Transverse colon (tissue), 4 donors: Measurements from ENCODE around the gene MYADM.

Source experiments
- CTCF ChIP-seq, 5 experiments: fragments of 200-600 bp in 3 of 5; fragments of 450-650 bp in 2 of 5; sonication (generic) in 3 of 5; IDR thresholded peaks; 1 replicate in 2 of 5; 2 replicates in 3 of 5; pipeline ENCODE4 v1.5.1; 2016 to 2017; ENCODE audit warnings: antibody characterized with exemption in 5 of 5, inconsistent platforms in 3 of 5, mild to moderate bottlenecking in 2 of 5, moderate library complexity in 1 of 5
- EP300 ChIP-seq: sonication (generic); formaldehyde crosslinking; IDR thresholded peaks from one replicate; pipeline ENCODE4 v1.6.1; 2017; ENCODE audit warnings: antibody characterized with exemption, low read depth
- POLR2A ChIP-seq: fragments of 450-650 bp; IDR thresholded peaks from one replicate; pipeline ENCODE4 v1.6.1; 2016; ENCODE audit warnings: antibody characterized with exemption, mild to moderate bottlenecking, moderate library complexity
- POLR2AphosphoS5 ChIP-seq, 3 donors: sonication (generic); formaldehyde crosslinking; IDR thresholded peaks; one replicate each; pipeline ENCODE4 v1.6.1; 2016; ENCODE audit warnings: antibody characterized with exemption in 3 of 3

- TF ChIP-seq POLR2A: no peak
- TF ChIP-seq CTCF (IDR thresholded peaks at IDR 0.05): no peak
- no peak for TF ChIP-seq EP300
- no peak for TF ChIP-seq POLR2AphosphoS5 (IDR thresholded peaks at IDR 0.05)
Measured at GRCh38 chr19:53908106-53908934, 40.6 kb downstream of the MYADM start.
